Left ventricle myocardium inferior (tissue), 1 donor: ENCODE data around the gene NDUFA8. TPM values are rescaled to one million over a fixed set of nuclear protein-coding genes. Genes with fewer than 3 reads are reported as not detected.
A peak's percentile ranks its signal among the peaks of the same experiment; 100 is the strongest.

ENCODE experiments used
- DNase-seq: peaks from one replicate; pipeline ENCODE4 v3.0.0-alpha.2; 2020
- H3K27ac ChIP-seq: fragments of 200-600 bp; replicated peaks from 2 replicates; pipeline ENCODE4 v1.8.0; 2021
- H3K27me3 ChIP-seq: fragments of 200-600 bp; 2 replicates; pipeline ENCODE4 v1.8.0; 2021; ENCODE audit warnings: low read depth
- H3K36me3 ChIP-seq: fragments of 200-600 bp; 2 replicates; pipeline ENCODE4 v1.8.0; 2021
- H3K4me1 ChIP-seq: fragments of 200-600 bp; 2 replicates; pipeline ENCODE4 v1.8.0; 2021
- H3K4me3 ChIP-seq: fragments of 200-600 bp; 2 replicates; pipeline ENCODE4 v1.8.0; 2021; ENCODE audit warnings: mild to moderate bottlenecking, moderate library complexity
- H3K9me3 ChIP-seq: fragments of 200-600 bp; replicated peaks from 2 replicates; pipeline ENCODE4 v1.8.0; 2021
- intact Hi-C: fragments of 100-400 bp; cut with micrococcal nuclease; formaldehyde crosslinking; loops from one replicate; pipeline ENCODE4 v1.11.0; 2022
- long read RNA-seq: library from polyadenylated mRNA; unstranded; transcript quantifications from one replicate; pipeline ENCODE4 v2.0.0, GENCODE V29; 2021
- total RNA-seq: library from RNA; stranded (reverse); fragmentation: NEBNext Ultra II Directional; extraction: Animal tissue kit (Norgen Biotek cat#: 25700); gene quantifications from one replicate; pipeline ENCODE4 v1.2.1, GENCODE V29; 2021
- TF ChIP-seq, protein P1 (sequence below): fragments of 200-600 bp; IDR thresholded peaks from 2 replicates; pipeline ENCODE4 v1.8.0; 2021; ENCODE audit warnings: antibody characterized with exemption, mild to moderate bottlenecking, borderline replicate concordance
- donor health status: DM: no; HTN: yes; CAD: no; lungs with severe emphysema.

Gene NDUFA8
- 311 TPM for total RNA-seq
- long read RNA-seq, transcript NDUFA8-201 (4 exons, 844 nt): major isoform, 247 of 254 reads
- long read RNA-seq, partial matches to known transcripts: 3 of 254 reads
- long read RNA-seq, other reads (novel, unspliced or antisense): 4 of 254 reads

DNA sequence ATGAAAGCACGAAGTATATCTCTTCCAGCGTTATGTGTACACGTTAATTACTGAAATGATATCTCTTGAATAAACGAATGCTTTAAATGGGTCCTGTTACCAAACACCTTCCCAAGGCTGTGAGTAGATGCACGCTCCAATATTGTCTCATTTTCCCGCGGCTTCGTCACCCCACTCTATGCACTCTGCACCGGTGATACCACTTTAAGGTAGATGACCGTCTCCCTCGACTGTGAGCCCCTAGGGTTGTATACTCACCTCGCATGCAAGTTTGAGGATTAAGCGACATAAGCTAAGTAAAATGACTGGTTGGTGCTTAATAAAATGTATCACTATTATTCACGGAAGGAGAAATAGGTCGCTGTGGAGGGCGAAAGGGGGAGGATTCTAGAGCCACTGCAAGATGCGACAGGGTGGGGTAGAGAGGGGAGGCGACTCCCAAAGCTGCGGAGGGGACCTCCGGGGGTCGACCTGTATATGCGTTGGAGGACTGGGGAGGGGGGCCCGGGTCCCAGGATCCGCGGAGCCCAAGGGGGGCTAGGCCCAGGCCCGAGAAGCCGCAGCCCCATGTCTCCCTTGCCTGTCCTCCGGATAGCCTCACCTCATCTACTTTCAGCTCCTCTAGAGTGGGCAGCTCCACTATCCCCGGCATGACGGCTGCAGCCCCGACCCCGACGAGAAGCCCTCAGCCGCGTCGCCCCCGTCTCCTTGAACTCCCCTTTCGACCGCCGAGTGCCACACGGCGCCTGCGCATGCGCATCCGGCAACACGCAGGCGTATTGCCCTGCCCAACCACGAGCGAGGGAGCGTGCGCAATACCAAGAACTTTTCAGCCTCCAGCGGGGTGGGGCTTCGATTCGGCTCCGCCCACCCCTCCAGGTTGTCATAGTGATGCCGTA is at the start of gene NDUFA8, which contains the start of gene MORN5:
NDUFA8 (minus strand) TSS at position 754 of the 899 bp plus-strand sequence; CDS start at position 652, 102 bp downstream.
MORN5 (plus strand) TSS at position 883 of the 899 bp plus-strand sequence. CDS start 65 bp downstream, outside the sequence.
- H3K36me3 ChIP-seq: no peaks in the 10 kb centered on the region
- H3K4me1 ChIP-seq: peaks cover 58% of the 10 kb centered on the region
- H3K4me3 ChIP-seq: peak within 1 kb of the TSS; percentile 85
- H3K27ac ChIP-seq: peak within 1 kb of the TSS; percentile 94
- DNase-seq: peak; percentile 95
- TF ChIP-seq, protein P1, sequence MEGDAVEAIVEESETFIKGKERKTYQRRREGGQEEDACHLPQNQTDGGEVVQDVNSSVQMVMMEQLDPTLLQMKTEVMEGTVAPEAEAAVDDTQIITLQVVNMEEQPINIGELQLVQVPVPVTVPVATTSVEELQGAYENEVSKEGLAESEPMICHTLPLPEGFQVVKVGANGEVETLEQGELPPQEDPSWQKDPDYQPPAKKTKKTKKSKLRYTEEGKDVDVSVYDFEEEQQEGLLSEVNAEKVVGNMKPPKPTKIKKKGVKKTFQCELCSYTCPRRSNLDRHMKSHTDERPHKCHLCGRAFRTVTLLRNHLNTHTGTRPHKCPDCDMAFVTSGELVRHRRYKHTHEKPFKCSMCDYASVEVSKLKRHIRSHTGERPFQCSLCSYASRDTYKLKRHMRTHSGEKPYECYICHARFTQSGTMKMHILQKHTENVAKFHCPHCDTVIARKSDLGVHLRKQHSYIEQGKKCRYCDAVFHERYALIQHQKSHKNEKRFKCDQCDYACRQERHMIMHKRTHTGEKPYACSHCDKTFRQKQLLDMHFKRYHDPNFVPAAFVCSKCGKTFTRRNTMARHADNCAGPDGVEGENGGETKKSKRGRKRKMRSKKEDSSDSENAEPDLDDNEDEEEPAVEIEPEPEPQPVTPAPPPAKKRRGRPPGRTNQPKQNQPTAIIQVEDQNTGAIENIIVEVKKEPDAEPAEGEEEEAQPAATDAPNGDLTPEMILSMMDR: peak; percentile 41
- intact Hi-C loops: no loop called here
- H3K9me3 ChIP-seq: peaks cover 12% of the 10 kb centered on the region
- H3K27me3 ChIP-seq: no peaks in the 10 kb centered on the region

DNA sequence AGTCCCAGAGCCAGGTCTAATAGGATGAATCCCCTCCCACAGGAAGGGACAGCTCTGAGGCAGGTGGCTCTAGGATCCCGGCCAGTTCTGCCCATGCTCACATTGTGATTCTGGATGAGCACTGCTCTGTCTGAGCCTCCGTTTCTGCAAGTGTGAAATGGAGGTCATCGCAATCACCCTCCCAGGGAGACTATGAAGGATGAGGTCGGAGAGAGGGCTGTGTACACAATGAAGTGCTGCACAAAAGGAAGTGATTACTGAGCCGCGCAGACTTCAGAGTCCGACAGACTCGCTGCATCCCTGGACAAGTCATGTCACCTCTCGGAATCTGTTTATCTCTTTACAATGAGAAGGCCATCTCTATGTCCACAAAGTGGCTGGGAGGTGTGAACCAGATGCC is 47.5 kb upstream of the NDUFA8 start:
- Histone ChIP-seq H3K4me1 (peaks cover 3% of the 10 kb centered on the region), H3K4me3 (no peak overlapping the region), H3K36me3 (no peaks in the 10 kb centered on the region), H3K27ac (no peak overlapping the region), H3K27me3 (peaks cover 28% of the 10 kb centered on the region), H3K9me3 (no peaks in the 10 kb centered on the region)
- no peak for DNase-seq
- TF ChIP-seq, protein P1: no peak
- intact Hi-C loops: no loop called here

DNA sequence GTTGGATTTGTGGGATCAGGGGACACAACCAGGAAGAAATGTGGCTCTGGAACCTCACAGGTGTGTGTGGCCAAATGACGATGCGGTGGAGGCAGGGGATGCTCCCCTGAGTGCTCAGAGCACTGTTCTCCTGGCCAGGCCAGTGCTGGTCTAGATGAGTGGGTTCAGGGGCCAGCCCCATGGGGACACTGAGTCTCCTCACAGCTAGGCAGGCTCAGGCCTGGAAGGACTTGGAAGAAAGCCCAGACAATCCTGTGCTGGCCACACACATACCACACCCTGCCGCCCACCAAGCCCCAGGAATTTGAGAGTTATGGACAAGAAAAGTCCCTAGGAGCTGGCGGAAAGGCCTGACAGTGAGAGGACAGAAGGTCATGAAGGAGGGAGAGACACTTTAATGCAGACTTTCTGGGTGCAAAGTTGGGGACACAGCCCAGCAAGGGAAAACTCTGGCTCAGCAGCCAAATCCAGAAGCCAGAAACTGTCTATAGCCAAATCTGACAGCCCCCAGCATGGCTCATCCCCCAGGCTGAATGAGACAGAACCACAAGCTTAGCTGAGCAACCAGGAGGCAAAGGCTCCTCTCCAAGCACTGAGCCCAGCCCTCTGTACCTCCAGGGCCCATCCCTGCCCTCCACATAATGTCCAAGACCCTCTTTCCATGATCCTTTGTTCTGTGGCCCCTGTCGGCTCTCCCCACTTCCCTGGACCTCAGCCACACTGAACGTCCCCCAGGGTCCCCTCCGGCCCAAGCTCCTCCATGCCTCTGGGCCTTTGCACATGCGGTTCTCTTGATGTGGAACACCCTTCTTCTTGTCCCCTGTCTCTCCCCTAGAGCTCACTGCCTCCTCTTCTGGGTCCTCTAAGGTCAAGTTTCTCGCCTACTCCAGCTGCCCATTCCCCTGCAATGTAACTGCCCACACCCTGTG is 46.8 kb upstream of the NDUFA8 start:
- peaks cover 11% of the 10 kb centered on the region for H3K4me1 ChIP-seq
- H3K4me3 ChIP-seq: no peak overlapping the region
- TF ChIP-seq, protein P1: no peak
- peaks cover 21% of the 10 kb centered on the region for H3K27me3 ChIP-seq
- intact Hi-C loops: no loop called here
- no peaks in the 10 kb centered on the region for H3K36me3 ChIP-seq
- DNase-seq: no peak
- H3K27ac ChIP-seq: no peak overlapping the region
- H3K9me3 ChIP-seq: no peaks in the 10 kb centered on the region

DNA sequence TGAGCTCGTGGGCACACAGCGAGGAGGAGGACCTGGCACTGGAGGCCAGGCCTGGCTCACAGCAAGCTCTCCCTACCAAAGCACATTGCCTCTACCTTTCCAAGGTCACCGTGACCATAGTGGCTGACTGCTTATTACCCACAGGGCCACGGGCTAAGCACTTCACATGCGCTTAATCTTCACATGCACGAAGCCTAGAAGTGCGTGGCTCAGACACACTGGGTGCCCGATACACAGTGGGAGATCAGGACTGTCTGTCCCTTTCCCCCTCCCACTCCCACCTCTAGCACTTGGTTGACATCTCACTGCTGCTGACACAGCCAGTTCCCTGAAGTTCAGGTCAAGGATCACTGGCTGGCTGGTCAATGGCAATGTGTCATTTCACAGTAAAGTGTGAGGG is 45.6 kb upstream of the NDUFA8 start:
- Histone ChIP-seq H3K9me3 (no peaks in the 10 kb centered on the region), H3K27ac (no peak overlapping the region), H3K4me3 (no peak overlapping the region), H3K36me3 (no peaks in the 10 kb centered on the region), H3K27me3 (peaks cover 10% of the 10 kb centered on the region), H3K4me1 (peaks cover 12% of the 10 kb centered on the region)
- DNase-seq: no peak
- intact Hi-C loops: no loop called here
- TF ChIP-seq, protein P1: no peak

DNA sequence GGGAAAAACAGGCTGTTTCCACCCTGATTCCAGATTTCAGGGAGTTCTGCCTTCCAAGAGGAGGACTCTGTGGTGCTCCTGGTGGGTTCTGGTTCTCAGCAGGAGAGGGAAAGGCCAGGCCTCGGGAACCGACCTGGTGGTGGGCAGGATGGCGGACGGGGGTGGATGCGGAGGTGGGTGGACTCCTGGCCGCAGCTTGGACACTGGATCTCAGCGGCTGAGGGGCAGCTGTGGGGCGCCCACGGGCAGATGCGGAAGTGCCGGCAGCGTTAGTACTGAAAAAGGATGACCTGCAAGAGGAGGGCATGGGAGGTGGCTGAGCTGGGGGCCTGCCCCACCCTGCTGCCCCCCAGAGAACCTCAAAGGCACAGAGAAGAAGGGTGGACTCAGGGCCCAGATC is 44.9 kb upstream of the NDUFA8 start:
- Histone ChIP-seq H3K27ac (no peak overlapping the region), H3K9me3 (no peaks in the 10 kb centered on the region), H3K4me1 (peaks cover 12% of the 10 kb centered on the region), H3K36me3 (no peaks in the 10 kb centered on the region), H3K4me3 (no peak overlapping the region), H3K27me3 (peaks cover 6% of the 10 kb centered on the region)
- intact Hi-C loops: no loop called here
- TF ChIP-seq, protein P1: no peak
- no peak for DNase-seq
